Measurements from ENCODE around the gene WDFY3.

Gene WDFY3

DNA sequence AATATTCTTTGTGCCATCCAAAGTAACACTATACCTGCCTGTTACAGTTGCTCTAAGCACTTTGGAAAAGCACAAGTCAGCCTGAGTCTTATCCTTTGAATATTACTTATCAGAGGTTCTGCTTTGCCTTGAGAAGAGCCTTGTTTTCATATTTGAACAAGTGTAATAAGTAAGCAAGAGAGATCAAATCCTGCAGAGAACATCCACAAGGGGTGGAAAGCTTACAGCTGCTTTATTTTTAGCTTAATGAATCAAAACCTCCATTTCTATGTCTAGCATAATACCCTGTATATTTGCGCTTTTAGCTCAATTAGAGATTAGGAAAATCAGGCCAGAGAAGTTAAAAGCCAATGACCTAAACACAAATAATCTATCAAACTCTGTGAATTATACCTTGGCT lies 243.8 kb downstream of the WDFY3 start:
- no peaks in the 10 kb centered on the region for H3K36me3 ChIP-seq (replicated peaks; ENCODE audit: low read depth, low read length)
- no peak overlapping the region for H3K27ac ChIP-seq (ENCODE audit: low read length)

GRCh38 chr4:84719115-84719514 lies 247.4 kb downstream of the WDFY3 start:
- H3K9ac ChIP-seq (ENCODE audit: low read length) = no peak overlapping the region
- H3K4me2 ChIP-seq (ENCODE audit: low read length) = no peak overlapping the region
- no peaks in the 10 kb centered on the region for H3K27me3 ChIP-seq (ENCODE audit: low read depth, low read length)
- H3K4me1 ChIP-seq (ENCODE audit: low read length) = no peaks in the 10 kb centered on the region
- no peak overlapping the region for H3K27ac ChIP-seq (ENCODE audit: low read length)
- H2AFZ ChIP-seq (ENCODE audit: low read depth, low read length) = no peak overlapping the region
- no peaks in the 10 kb centered on the region for H4K20me1 ChIP-seq (ENCODE audit: insufficient read depth, low read length)
- no peak overlapping the region for H3K4me3 ChIP-seq (ENCODE audit: low read length)
- H3K36me3 ChIP-seq (replicated peaks; ENCODE audit: low read depth, low read length) = no peaks in the 10 kb centered on the region
- no peaks in the 10 kb centered on the region for H3K9me3 ChIP-seq (ENCODE audit: insufficient read depth, low read length)
- TF ChIP-seq EZH2phosphoT487 (IDR thresholded peaks at IDR 0.05; ENCODE audit: low read depth) = no peak
- TF ChIP-seq, protein P1, sequence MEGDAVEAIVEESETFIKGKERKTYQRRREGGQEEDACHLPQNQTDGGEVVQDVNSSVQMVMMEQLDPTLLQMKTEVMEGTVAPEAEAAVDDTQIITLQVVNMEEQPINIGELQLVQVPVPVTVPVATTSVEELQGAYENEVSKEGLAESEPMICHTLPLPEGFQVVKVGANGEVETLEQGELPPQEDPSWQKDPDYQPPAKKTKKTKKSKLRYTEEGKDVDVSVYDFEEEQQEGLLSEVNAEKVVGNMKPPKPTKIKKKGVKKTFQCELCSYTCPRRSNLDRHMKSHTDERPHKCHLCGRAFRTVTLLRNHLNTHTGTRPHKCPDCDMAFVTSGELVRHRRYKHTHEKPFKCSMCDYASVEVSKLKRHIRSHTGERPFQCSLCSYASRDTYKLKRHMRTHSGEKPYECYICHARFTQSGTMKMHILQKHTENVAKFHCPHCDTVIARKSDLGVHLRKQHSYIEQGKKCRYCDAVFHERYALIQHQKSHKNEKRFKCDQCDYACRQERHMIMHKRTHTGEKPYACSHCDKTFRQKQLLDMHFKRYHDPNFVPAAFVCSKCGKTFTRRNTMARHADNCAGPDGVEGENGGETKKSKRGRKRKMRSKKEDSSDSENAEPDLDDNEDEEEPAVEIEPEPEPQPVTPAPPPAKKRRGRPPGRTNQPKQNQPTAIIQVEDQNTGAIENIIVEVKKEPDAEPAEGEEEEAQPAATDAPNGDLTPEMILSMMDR (IDR thresholded peaks at IDR 0.05; ENCODE audit: low read depth, low read length) = no peak
- H3K79me2 ChIP-seq (ENCODE audit: low read length) = no peaks in the 10 kb centered on the region

More for the DNA sequence above, 243.8 kb downstream of the WDFY3 start:
- Histone ChIP-seq H3K4me3 (ENCODE audit: low read length) (no peak overlapping the region), H2AFZ (ENCODE audit: low read depth, low read length) (no peak overlapping the region), H4K20me1 (ENCODE audit: insufficient read depth, low read length) (no peaks in the 10 kb centered on the region), H3K9ac (ENCODE audit: low read length) (no peak overlapping the region), H3K4me2 (ENCODE audit: low read length) (no peak overlapping the region), H3K27me3 (ENCODE audit: low read depth, low read length) (no peaks in the 10 kb centered on the region), H3K9me3 (ENCODE audit: insufficient read depth, low read length) (no peaks in the 10 kb centered on the region), H3K4me1 (ENCODE audit: low read length) (no peaks in the 10 kb centered on the region), H3K79me2 (ENCODE audit: low read length) (no peaks in the 10 kb centered on the region)
- TF ChIP-seq EZH2phosphoT487 (IDR thresholded peaks at IDR 0.05; ENCODE audit: low read depth) = no peak
- TF ChIP-seq, protein P1 (IDR thresholded peaks at IDR 0.05; ENCODE audit: low read depth, low read length) = no peak

DNA sequence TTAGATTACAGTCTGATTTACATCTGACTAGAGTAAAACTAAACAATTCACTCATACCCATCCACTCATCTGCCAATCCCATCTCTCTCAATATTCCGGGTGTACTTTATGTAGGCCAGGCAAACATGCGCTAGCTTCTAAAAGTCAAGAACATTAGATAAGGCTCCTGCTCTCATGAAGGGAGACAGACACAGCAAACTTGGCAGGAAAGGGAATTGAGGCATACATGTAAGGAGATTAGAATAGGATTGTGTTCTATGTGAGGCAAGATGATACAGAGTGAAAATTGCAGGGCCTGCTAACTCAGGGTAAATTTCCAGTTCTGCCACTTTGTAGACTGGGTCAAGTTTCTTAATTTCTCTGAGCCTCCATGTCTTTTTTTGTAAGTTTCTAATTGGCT lies 247.8 kb downstream of the WDFY3 start:
- no peaks in the 10 kb centered on the region for H3K9me3 ChIP-seq (ENCODE audit: insufficient read depth, low read length)
- no peaks in the 10 kb centered on the region for H3K4me1 ChIP-seq (ENCODE audit: low read length)
- TF ChIP-seq EZH2phosphoT487 (IDR thresholded peaks at IDR 0.05; ENCODE audit: low read depth) = no peak
- TF ChIP-seq, protein P1 (IDR thresholded peaks at IDR 0.05; ENCODE audit: low read depth, low read length) = no peak
- H3K27me3 ChIP-seq (ENCODE audit: low read depth, low read length) = no peaks in the 10 kb centered on the region
- H3K36me3 ChIP-seq (replicated peaks; ENCODE audit: low read depth, low read length) = no peaks in the 10 kb centered on the region
- H3K4me3 ChIP-seq (ENCODE audit: low read length) = no peak overlapping the region
- no peaks in the 10 kb centered on the region for H3K79me2 ChIP-seq (ENCODE audit: low read length)
- no peak overlapping the region for H3K9ac ChIP-seq (ENCODE audit: low read length)
- H3K4me2 ChIP-seq (ENCODE audit: low read length) = no peak overlapping the region
- no peak overlapping the region for H2AFZ ChIP-seq (ENCODE audit: low read depth, low read length)
- H3K27ac ChIP-seq (ENCODE audit: low read length) = no peak overlapping the region
- H4K20me1 ChIP-seq (ENCODE audit: insufficient read depth, low read length) = no peaks in the 10 kb centered on the region

GRCh38 chr4:84710548-84710947 lies 255.9 kb downstream of the WDFY3 start:
- H3K36me3 ChIP-seq (replicated peaks; ENCODE audit: low read depth, low read length) = no peaks in the 10 kb centered on the region
- no peak overlapping the region for H3K4me2 ChIP-seq (ENCODE audit: low read length)
- H2AFZ ChIP-seq (ENCODE audit: low read depth, low read length) = no peak overlapping the region
- no peak for TF ChIP-seq EZH2phosphoT487 (IDR thresholded peaks at IDR 0.05; ENCODE audit: low read depth)
- TF ChIP-seq, protein P1 (IDR thresholded peaks at IDR 0.05; ENCODE audit: low read depth, low read length) = no peak
- H3K4me3 ChIP-seq (ENCODE audit: low read length) = no peak overlapping the region
- no peaks in the 10 kb centered on the region for H3K9me3 ChIP-seq (ENCODE audit: insufficient read depth, low read length)
- no peaks in the 10 kb centered on the region for H3K79me2 ChIP-seq (ENCODE audit: low read length)
- no peaks in the 10 kb centered on the region for H4K20me1 ChIP-seq (ENCODE audit: insufficient read depth, low read length)
- no peak overlapping the region for H3K9ac ChIP-seq (ENCODE audit: low read length)
- no peaks in the 10 kb centered on the region for H3K27me3 ChIP-seq (ENCODE audit: low read depth, low read length)
- peaks cover 11% of the 10 kb centered on the region for H3K4me1 ChIP-seq (ENCODE audit: low read length)
- H3K27ac ChIP-seq (ENCODE audit: low read length) = no peak overlapping the region

Data from OCI-LY3 (cell line).